Loucy (cell line): ENCODE results near the gene GCLC.

Experiments
- EZH2phosphoT487 ChIP-seq: fragments of 200-600 bp; IDR thresholded peaks from 2 replicates; pipeline ENCODE4 v1.6.1; 2018; ENCODE audit warnings: antibody characterized with exemption, mild to moderate bottlenecking, moderate library complexity, borderline replicate concordance
- TF ChIP-seq, protein P1 (sequence below): fragments of 200-600 bp; sonication (generic); conservative IDR thresholded peaks from 2 replicates; pipeline ENCODE4 v1.5.1; 2014; ENCODE audit warnings: mild to moderate bottlenecking, antibody characterized with exemption, low read length

DNA sequence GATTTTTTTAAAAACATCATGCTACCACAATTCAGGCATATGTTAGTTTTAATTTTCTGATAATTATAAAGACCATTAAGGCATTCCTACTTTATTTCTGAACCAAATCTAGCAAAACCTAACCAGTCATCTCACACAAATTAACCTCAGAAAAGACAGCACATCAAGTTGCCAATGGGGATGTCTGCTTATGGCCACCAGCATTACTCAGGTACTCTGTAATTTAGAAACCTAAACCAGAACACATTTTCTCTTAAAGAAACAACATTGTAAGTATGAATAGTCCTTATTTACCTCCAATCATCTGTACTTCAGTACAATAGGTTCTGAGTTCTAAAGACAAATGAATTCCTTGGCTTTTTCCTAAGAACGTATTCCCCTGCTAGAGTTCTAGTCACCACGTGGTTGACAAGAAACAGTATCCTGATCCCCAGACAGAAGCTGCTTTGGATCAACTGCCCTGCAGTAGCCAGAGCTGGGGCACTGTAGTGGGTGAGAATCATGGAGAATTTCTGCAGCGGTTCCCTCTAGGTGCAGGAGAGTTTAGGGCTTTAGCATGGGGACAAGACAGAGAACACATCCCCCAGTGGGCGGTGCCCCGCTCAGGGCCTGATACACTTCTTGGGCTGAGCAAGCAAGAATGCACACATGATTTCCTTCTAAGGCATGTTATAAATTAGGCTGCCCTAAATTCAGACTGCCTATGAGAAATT is 15.4 kb downstream of the GCLC start:
- TF ChIP-seq, protein P1, sequence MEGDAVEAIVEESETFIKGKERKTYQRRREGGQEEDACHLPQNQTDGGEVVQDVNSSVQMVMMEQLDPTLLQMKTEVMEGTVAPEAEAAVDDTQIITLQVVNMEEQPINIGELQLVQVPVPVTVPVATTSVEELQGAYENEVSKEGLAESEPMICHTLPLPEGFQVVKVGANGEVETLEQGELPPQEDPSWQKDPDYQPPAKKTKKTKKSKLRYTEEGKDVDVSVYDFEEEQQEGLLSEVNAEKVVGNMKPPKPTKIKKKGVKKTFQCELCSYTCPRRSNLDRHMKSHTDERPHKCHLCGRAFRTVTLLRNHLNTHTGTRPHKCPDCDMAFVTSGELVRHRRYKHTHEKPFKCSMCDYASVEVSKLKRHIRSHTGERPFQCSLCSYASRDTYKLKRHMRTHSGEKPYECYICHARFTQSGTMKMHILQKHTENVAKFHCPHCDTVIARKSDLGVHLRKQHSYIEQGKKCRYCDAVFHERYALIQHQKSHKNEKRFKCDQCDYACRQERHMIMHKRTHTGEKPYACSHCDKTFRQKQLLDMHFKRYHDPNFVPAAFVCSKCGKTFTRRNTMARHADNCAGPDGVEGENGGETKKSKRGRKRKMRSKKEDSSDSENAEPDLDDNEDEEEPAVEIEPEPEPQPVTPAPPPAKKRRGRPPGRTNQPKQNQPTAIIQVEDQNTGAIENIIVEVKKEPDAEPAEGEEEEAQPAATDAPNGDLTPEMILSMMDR = no peak
- TF ChIP-seq EZH2phosphoT487 = no peak
